GM23248 (cell line): ENCODE measurements around the gene VIPR2. TPM values are rescaled to one million over a fixed set of nuclear protein-coding genes. Genes with fewer than 3 reads are reported as not detected.

Experiments
- DNase-seq: peaks from one replicate; pipeline ENCODE4 v3.0.0-alpha.2; 2015
- H2AFZ ChIP-seq: fragments of 200-600 bp; sonication (generic); 2 replicates; pipeline ENCODE4 v1.6.1; 2016; ENCODE audit warnings: antibody characterized with exemption
- H3F3A ChIP-seq: fragments of 200-600 bp; sonication (generic); 2 replicates; pipeline ENCODE4 v1.6.1; 2016; ENCODE audit warnings: mild to moderate bottlenecking, antibody characterized with exemption, mixed run types; ENCODE audit not compliant: insufficient read depth
- H3K27ac ChIP-seq: fragments of 200-600 bp; sonication (generic); 2 replicates; pipeline ENCODE4 v1.5.1; 2016; ENCODE audit warnings: mild to moderate bottlenecking
- H3K27me3 ChIP-seq: fragments of 200-600 bp; sonication (generic); replicated peaks from 2 replicates; pipeline ENCODE4 v1.6.1; 2016; ENCODE audit warnings: mild to moderate bottlenecking; ENCODE audit not compliant: insufficient read depth
- H3K36me3 ChIP-seq: fragments of 200-600 bp; sonication (generic); 2 replicates; pipeline ENCODE4 v1.6.1; 2016; ENCODE audit warnings: low read depth, mild to moderate bottlenecking
- H3K4me1 ChIP-seq: fragments of 200-600 bp; sonication (generic); 2 replicates; pipeline ENCODE4 v1.6.1; 2016; ENCODE audit warnings: mild to moderate bottlenecking; ENCODE audit not compliant: insufficient read depth
- H3K4me2 ChIP-seq: fragments of 200-600 bp; sonication (generic); one replicate; pipeline ENCODE4 v1.6.1; 2016; ENCODE audit warnings: mild to moderate bottlenecking; ENCODE audit not compliant: unreplicated experiment
- H3K4me3 ChIP-seq: fragments of 200-600 bp; sonication (generic); 2 replicates; pipeline ENCODE4 v1.5.1; 2016; ENCODE audit warnings: mild to moderate bottlenecking
- H3K79me2 ChIP-seq: fragments of 200-600 bp; sonication (generic); 2 replicates; pipeline ENCODE4 v1.6.1; 2016; ENCODE audit warnings: mild to moderate bottlenecking; ENCODE audit not compliant: insufficient read depth
- H3K9ac ChIP-seq: fragments of 200-600 bp; sonication (generic); 2 replicates; pipeline ENCODE4 v1.6.1; 2016; ENCODE audit warnings: mild to moderate bottlenecking
- H3K9me2 ChIP-seq: fragments of 200-600 bp; sonication (generic); 2 replicates; pipeline ENCODE4 v1.6.1; 2016; ENCODE audit warnings: mixed run types, mild to moderate bottlenecking, moderate library complexity; ENCODE audit not compliant: insufficient read depth
- H3K9me3 ChIP-seq: fragments of 200-600 bp; sonication (generic); one replicate; pipeline ENCODE4 v1.6.1; 2017; ENCODE audit warnings: low read depth
- H4K20me1 ChIP-seq: fragments of 200-600 bp; sonication (generic); 2 replicates; pipeline ENCODE4 v1.6.0; 2016; ENCODE audit not compliant: insufficient read depth
- EZH2 ChIP-seq: fragments of 200-600 bp; sonication (generic); IDR thresholded peaks from 2 replicates; pipeline ENCODE4 v1.6.1; 2018; ENCODE audit warnings: antibody characterized with exemption, mild to moderate bottlenecking; ENCODE audit not compliant: insufficient read depth, poor library complexity, severe bottlenecking
- EZH2phosphoT487 ChIP-seq: fragments of 200-600 bp; sonication (generic); IDR thresholded peaks from 2 replicates; pipeline ENCODE4 v1.6.1; 2018; ENCODE audit warnings: antibody characterized with exemption, moderate library complexity, mild to moderate bottlenecking, low read depth; ENCODE audit not compliant: insufficient read depth
- whole genome bisulfite sequencing, 2 experiments: methylation state at CpG; one replicate each; pipeline ENCODE4 v1.1.6; 2015 to 2017; ENCODE audit warnings: low lambda C conversion rate in 2 of 2, low coverage in 1 of 2; ENCODE audit errors: missing lambda C conversion rate in 2 of 2; 5-methylcytosine and 5-hydroxymethylcytosine counted together
- in situ Hi-C: fragments of 300-500 bp; cut with MboI; formaldehyde crosslinking; loops from 2 replicates; pipeline ENCODE4 v1.15.0; 2020
- polyA plus RNA-seq: library from polyadenylated mRNA; unstranded; fragments of >200 nt; fragmentation: Nextera tagmentation; extraction: Ambion mirVana; gene quantifications from 2 replicates; pipeline ENCODE4 v1.2.1, GENCODE V29; 2016
- total RNA-seq: library from RNA; depleted of rRNA; stranded (reverse); fragments of >200 nt; shearing (Covaris generic); gene quantifications from 2 replicates; pipeline ENCODE4 v1.2.3, GENCODE V29; 2014

Gene VIPR2
- total and polyA plus RNA-seq, 2 experiments from 2014 or later, result not detected

GRCh38 chr7:159064816-159065510 lies 79.7 kb downstream of the VIPR2 start:
- no peaks in the 10 kb centered on the region for H4K20me1 ChIP-seq
- H3K4me1 ChIP-seq, result no peaks in the 10 kb centered on the region
- WGBS, 2 experiments, result 60 to 61% methylated on average over 22 to 23 of the region's 23 CpGs
- no peaks in the 10 kb centered on the region for H3K79me2 ChIP-seq
- no peak overlapping the region for H2AFZ ChIP-seq
- DNase-seq, result no peak
- no peak overlapping the region for H3K4me3 ChIP-seq
- TF ChIP-seq EZH2, result no peak
- no peaks in the 10 kb centered on the region for H3K27me3 ChIP-seq
- H3K27ac ChIP-seq, result no peak overlapping the region
- no peaks in the 10 kb centered on the region for H3K9me2 ChIP-seq
- H3K36me3 ChIP-seq, result no peaks in the 10 kb centered on the region
- no peak overlapping the region for H3K9ac ChIP-seq
- H3F3A ChIP-seq, result no peaks in the 10 kb centered on the region
- H3K9me3 ChIP-seq, result no peaks in the 10 kb centered on the region
- in situ Hi-C loops, result no loop called here
- no peak overlapping the region for H3K4me2 ChIP-seq

GRCh38 chr7:159064121-159064815 lies 80.4 kb downstream of the VIPR2 start:
- Histone ChIP-seq H3K4me1 (no peaks in the 10 kb centered on the region), H3K4me3 (no peak overlapping the region), H3K27ac (no peak overlapping the region), H2AFZ (no peak overlapping the region), H3K79me2 (no peaks in the 10 kb centered on the region), H3K9me3 (no peaks in the 10 kb centered on the region), H3K9ac (no peak overlapping the region), H3K4me2 (no peak overlapping the region), H3K36me3 (no peaks in the 10 kb centered on the region), H3F3A (no peaks in the 10 kb centered on the region), H3K9me2 (no peaks in the 10 kb centered on the region), H4K20me1 (no peaks in the 10 kb centered on the region), H3K27me3 (no peaks in the 10 kb centered on the region)
- in situ Hi-C loops, result no loop called here
- no peak for TF ChIP-seq EZH2phosphoT487
- DNase-seq, result no peak
- 78 to 80% methylated on average over 33 to 46 of the region's 48 CpGs for WGBS, 2 experiments

- Histone ChIP-seq H3K79me2 (no peaks in the 10 kb centered on the region), H3K4me3 (no peak overlapping the region), H2AFZ (no peak overlapping the region), H3K9me3 (no peaks in the 10 kb centered on the region), H3K27me3 (no peaks in the 10 kb centered on the region), H3F3A (no peaks in the 10 kb centered on the region), H3K4me1 (no peaks in the 10 kb centered on the region), H3K9ac (no peak overlapping the region), H3K36me3 (no peaks in the 10 kb centered on the region), H3K27ac (no peak overlapping the region), H3K9me2 (no peaks in the 10 kb centered on the region), H3K4me2 (no peak overlapping the region), H4K20me1 (no peaks in the 10 kb centered on the region)
- WGBS, 2 experiments, result 80% methylated on average over 24 to 47 of the region's 56 CpGs
- TF ChIP-seq EZH2phosphoT487 (no peak), EZH2 (no peak)
- in situ Hi-C loops, result no loop called here
- no peak for DNase-seq
Observed at GRCh38 chr7:159063046-159063840, 81.4 kb downstream of the VIPR2 start.

- Histone ChIP-seq H3K27me3 (no peaks in the 10 kb centered on the region), H3K4me3 (no peak overlapping the region), H3K27ac (no peak overlapping the region), H3K36me3 (no peaks in the 10 kb centered on the region), H3K9me2 (no peaks in the 10 kb centered on the region), H3K4me1 (no peaks in the 10 kb centered on the region), H3K4me2 (no peak overlapping the region), H3K79me2 (no peaks in the 10 kb centered on the region), H3K9ac (no peak overlapping the region), H4K20me1 (no peaks in the 10 kb centered on the region), H3F3A (no peaks in the 10 kb centered on the region), H3K9me3 (no peaks in the 10 kb centered on the region), H2AFZ (no peak overlapping the region)
- DNase-seq, result no peak
- TF ChIP-seq EZH2 (no peak), EZH2phosphoT487 (no peak)
- in situ Hi-C loops, result no loop called here
- WGBS, 2 experiments, result 61 to 63% methylated on average over 8 of the region's 8 CpGs
Observed at GRCh38 chr7:159062569-159062968, 82.1 kb downstream of the VIPR2 start.
